Esophagus muscularis mucosa (tissue), 4 donors: ENCODE measurements around the gene LGALS7B. TPM values are rescaled to one million over a fixed set of nuclear protein-coding genes. Genes with fewer than 3 reads are reported as not detected.
"Not testable (repeated sequence)": the region's sequence is repeated elsewhere in the genome, so short reads cannot be mapped to it uniquely, and the experiment has no call there.

ENCODE experiments used
- DNase-seq: peaks from one replicate; pipeline ENCODE4 v3.0.0-alpha.2; 2017; ENCODE audit errors: extremely low spot score
- H3K27ac ChIP-seq, 4 donors: fragments of 200-600 bp; sonication (generic); replicated peaks in 1 of 4; 1 replicate in 3 of 4; 2 replicates in 1 of 4; pipeline ENCODE4 v1.5.1; 2016 to 2019; ENCODE audit warnings: mild to moderate bottlenecking in 1 of 4
- H3K27me3 ChIP-seq, 4 donors: fragments of 200-600 bp; sonication (generic); one replicate each; pipeline versions ENCODE4 v1.5.1 to v1.6.0; 2016 to 2019
- H3K36me3 ChIP-seq, 4 donors: fragments of 200-600 bp; sonication (generic); one replicate each; pipeline ENCODE4 v1.5.1; 2016 to 2019
- H3K4me1 ChIP-seq, 4 donors: fragments of 200-600 bp; sonication (generic); one replicate each; pipeline ENCODE4 v1.5.1; 2016 to 2019
- H3K4me3 ChIP-seq, 4 donors: fragments of 200-600 bp; sonication (generic); 1 replicate in 2 of 4; 2 replicates in 2 of 4; pipeline ENCODE4 v1.5.1; 2016 to 2019; ENCODE audit warnings: mild to moderate bottlenecking in 4 of 4, moderate library complexity in 1 of 4
- H3K9me3 ChIP-seq, 4 donors: fragments of 200-600 bp; sonication (generic); 1 replicate in 3 of 4; 2 replicates in 1 of 4; pipeline ENCODE4 v1.5.1; 2016 to 2019
- EP300 ChIP-seq: sonication (generic); formaldehyde crosslinking; IDR thresholded peaks from one replicate; pipeline ENCODE4 v1.6.1; 2017; ENCODE audit warnings: antibody characterized with exemption
- POLR2A ChIP-seq: fragments of 450-650 bp; IDR thresholded peaks from one replicate; pipeline ENCODE4 v1.6.1; 2017; ENCODE audit warnings: antibody characterized with exemption, moderate library complexity, mild to moderate bottlenecking, low read depth
- POLR2AphosphoS5 ChIP-seq, 2 donors: sonication (generic); formaldehyde crosslinking; IDR thresholded peaks; one replicate each; pipeline ENCODE4 v1.6.1; 2017; ENCODE audit warnings: antibody characterized with exemption in 2 of 2
- WGBS: methylation state at CpG from one replicate; pipeline ENCODE4 v1.1.5; 2018; 5-methylcytosine and 5-hydroxymethylcytosine counted together
- intact Hi-C: fragments of 100-400 bp; cut with DNase I; formaldehyde crosslinking; loops from one replicate; pipeline ENCODE4 v1.15.1; 2023
- total RNA-seq, 4 donors: library from RNA; depleted of rRNA; stranded (reverse); fragments of >200 nt; gene quantifications; one replicate each; pipeline versions ENCODE4 v1.1.0 to v1.2.1, GENCODE V29; 2016
- TF ChIP-seq, protein P1 (sequence below), 3 experiments: fragments of 200-600 bp in 2 of 3; fragments of 450-650 bp in 1 of 3; sonication (generic) in 2 of 3; IDR thresholded peaks; one replicate each; pipeline ENCODE4 v1.5.1; 2017 to 2019; ENCODE audit warnings: antibody characterized with exemption in 3 of 3, mild to moderate bottlenecking in 2 of 3, moderate library complexity in 1 of 3

The LGALS7B gene
- total RNA-seq, 4 donors from 2014 or later = not detected

DNA sequence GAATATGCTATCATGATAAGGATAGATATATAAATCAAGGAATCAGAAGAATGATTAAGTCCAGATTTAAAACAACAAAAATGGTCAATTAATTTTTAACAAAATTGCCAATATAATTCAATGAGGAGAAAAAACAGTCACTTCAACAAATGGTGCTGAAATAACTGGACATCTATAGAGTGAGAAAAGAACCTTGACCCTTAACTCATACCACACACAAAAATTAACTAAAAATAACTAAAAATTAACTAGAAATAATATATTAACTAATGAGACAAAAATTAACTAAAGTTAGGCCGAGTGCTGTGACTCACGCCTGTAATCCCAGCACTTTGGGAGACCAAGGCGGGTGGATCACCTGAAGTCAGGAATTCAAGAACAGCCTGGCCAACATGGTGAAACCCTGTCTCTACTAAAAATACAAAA, 25.2 kb upstream of the LGALS7B start:
- no peaks in the 10 kb centered on the region for H3K27me3 ChIP-seq
- H3K27ac ChIP-seq = no peak overlapping the region
- H3K4me3 ChIP-seq = no peak overlapping the region
- no peaks in the 10 kb centered on the region for H3K9me3 ChIP-seq
- 92% methylated on average over 3 of the region's 3 CpGs for WGBS
- H3K4me1 ChIP-seq = no peaks in the 10 kb centered on the region
- intact Hi-C loops = no loop called here
- TF ChIP-seq EP300 = no peak
- TF ChIP-seq POLR2A = no peak
- no peaks in the 10 kb centered on the region for H3K36me3 ChIP-seq
- no peak for DNase-seq

DNA sequence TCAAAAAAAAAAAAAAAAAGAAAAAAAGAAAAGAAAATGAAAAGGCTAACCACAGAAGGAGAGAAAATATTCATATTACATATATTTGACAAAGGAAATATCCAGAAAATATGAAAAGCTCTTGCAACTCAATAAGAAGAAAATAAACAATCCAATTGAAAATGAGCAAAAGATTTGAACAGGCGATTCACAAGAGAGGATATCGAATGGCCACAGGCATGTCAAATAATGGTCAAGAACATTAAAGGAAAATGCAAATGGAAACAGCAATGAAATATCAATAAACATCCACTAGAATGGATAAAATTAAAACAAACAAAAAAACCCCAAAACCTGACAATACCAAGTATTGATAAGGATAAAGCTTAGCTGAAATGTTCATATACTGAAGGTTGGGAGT, 23.8 kb upstream of the LGALS7B start:
- Histone ChIP-seq H3K27me3 (no peaks in the 10 kb centered on the region), H3K4me1 (peaks cover 8 to 10% (median 8%) of the 10 kb centered on the region in 4 donors), H3K27ac (no peak overlapping the region), H3K4me3 (no peak overlapping the region), H3K36me3 (no peaks in the 10 kb centered on the region), H3K9me3 (no peaks in the 10 kb centered on the region)
- no peak for DNase-seq
- intact Hi-C loops = no loop called here
- TF ChIP-seq POLR2AphosphoS5 (IDR thresholded peaks at IDR 0.05) (no peak), EP300 (no peak), POLR2A (no peak)
- TF ChIP-seq, protein P1, sequence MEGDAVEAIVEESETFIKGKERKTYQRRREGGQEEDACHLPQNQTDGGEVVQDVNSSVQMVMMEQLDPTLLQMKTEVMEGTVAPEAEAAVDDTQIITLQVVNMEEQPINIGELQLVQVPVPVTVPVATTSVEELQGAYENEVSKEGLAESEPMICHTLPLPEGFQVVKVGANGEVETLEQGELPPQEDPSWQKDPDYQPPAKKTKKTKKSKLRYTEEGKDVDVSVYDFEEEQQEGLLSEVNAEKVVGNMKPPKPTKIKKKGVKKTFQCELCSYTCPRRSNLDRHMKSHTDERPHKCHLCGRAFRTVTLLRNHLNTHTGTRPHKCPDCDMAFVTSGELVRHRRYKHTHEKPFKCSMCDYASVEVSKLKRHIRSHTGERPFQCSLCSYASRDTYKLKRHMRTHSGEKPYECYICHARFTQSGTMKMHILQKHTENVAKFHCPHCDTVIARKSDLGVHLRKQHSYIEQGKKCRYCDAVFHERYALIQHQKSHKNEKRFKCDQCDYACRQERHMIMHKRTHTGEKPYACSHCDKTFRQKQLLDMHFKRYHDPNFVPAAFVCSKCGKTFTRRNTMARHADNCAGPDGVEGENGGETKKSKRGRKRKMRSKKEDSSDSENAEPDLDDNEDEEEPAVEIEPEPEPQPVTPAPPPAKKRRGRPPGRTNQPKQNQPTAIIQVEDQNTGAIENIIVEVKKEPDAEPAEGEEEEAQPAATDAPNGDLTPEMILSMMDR (IDR thresholded peaks at IDR 0.05) = no peak
- 95% methylated on average over 2 of the region's 2 CpGs for WGBS

DNA sequence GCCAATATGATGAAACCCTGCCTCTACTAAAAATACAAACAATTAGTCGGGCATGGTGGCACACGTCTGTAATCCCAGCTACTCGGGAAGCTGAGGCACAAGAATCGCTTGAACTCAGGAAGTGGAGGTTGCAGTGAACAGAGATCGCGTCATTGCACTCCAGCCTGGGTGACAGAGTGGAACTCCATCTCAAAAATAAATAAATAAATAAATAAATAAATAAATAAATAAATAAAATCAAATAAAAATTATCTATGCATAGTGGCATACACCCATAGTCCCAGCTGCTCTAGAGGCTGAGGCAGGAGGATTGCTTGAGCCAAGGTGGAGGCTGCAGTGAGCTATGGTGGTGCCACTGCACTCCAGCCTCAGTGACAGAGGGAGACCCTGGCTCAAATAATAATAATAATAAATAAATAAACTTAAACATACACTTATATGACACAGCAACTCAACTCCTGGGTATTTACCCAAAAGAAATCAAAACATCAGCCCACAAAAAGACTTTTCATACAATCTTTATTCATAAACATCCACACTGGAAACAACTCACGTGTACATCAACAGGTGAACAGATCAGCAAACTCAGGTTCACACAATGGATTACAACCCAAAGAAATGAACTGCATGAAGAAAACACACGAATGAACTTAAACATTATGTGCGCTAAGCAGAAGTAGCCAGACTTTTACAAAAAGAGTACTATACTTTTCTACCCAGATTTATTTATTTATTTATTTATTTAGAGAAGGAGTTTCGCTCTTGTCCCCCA, 22.5 kb upstream of the LGALS7B start:
- no peaks in the 10 kb centered on the region for H3K9me3 ChIP-seq
- intact Hi-C loops = no loop called here
- no peak overlapping the region for H3K4me3 ChIP-seq
- WGBS = 87% methylated on average over 10 of the region's 10 CpGs
- H3K27me3 ChIP-seq = no peaks in the 10 kb centered on the region
- H3K36me3 ChIP-seq = no peaks in the 10 kb centered on the region
- peaks cover 8 to 10% (median 9%) of the 10 kb centered on the region in 4 donors for H3K4me1 ChIP-seq
- DNase-seq = no peak
- no peak overlapping the region for H3K27ac ChIP-seq
- no peak for TF ChIP-seq POLR2AphosphoS5 (IDR thresholded peaks at IDR 0.05)
- TF ChIP-seq, protein P1 (IDR thresholded peaks at IDR 0.05) = no peak
- TF ChIP-seq EP300 = no peak
- TF ChIP-seq POLR2A = no peak

DNA sequence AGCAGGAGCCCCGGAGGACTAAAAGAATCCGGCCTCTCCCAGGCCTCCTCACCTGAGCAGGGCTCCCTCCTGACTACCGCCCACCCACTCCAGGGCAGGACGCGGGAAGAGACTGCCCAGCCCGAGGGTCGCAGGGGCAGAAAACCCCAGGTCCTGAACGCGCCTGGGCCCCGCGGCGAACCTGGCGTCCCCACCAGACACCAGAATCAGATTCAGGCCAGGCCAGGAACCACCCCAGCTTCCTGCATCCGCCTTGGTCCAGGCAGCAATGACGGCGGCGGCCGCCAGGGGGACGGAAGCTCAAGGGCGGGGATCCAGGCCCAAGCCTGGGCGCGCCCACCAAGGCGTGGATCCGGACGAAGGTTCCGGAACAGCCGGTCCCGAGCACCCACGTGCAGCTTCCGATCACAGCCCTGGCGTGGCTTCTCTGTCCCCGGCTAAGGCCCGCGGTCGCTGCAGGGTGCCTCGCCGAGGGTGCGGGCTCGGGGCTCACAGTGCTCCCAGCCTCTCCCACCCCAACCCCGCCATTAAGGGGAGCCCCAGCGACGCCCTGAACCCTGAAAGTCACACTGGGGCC, 19.3 kb upstream of the LGALS7B start:
- Histone ChIP-seq H3K9me3 (no peaks in the 10 kb centered on the region), H3K4me3 (peak overlapping the region; percentile 33 to 53 (median 42)), H3K4me1 (peaks cover 8 to 10% (median 9%) of the 10 kb centered on the region in 4 donors), H3K36me3 (no peaks in the 10 kb centered on the region), H3K27ac (peak overlapping the region; percentile 42 to 67 (median 48)), H3K27me3 (no peaks in the 10 kb centered on the region)
- peak; percentile 96 for DNase-seq
- TF ChIP-seq, protein P1 (IDR thresholded peaks at IDR 0.05) = peak; percentile 62 to 89 (median 85)
- no peak for TF ChIP-seq EP300
- TF ChIP-seq POLR2A = no peak
- TF ChIP-seq POLR2AphosphoS5 (IDR thresholded peaks at IDR 0.05) = peak; percentile 76 to 92
- 29% methylated on average over 18 of the region's 42 CpGs for WGBS
- intact Hi-C loops = no loop called here

DNA sequence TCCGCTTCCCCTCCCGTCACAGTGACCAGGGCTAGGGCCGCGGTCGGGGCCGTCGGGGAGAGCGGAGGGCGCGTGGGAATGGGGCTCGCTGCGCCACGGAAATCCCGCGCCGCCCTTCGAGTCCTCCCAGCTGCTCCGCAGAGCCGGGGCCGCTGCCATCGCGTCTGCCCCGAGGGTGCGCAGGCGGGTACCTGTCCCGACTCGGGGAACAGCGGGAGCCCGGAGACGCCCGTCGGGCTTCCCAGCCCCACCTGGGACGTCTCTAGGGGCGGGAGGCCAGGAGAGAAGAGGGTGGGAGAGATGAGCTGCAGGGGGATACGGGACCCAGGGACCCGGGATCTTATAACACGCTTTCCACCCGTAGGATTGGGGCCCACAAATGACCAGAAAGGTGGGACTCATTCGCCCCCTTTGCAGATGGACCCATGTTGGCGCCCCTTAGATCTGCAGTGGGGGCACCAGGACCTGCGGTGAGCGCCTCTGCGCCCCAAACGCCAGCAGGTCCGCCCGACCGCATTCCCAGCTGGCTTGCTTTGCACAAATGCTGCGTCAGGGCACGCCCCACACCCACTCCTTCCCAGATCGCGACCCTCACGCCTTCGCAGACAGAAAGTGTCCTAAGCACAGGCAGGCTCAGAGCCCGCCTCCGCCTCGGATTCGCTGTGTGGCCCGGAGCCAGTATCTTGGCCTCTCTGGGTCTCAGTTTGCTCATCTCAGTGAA, 18.6 kb upstream of the LGALS7B start:
- H3K36me3 ChIP-seq, DNase-seq, H3K27me3 ChIP-seq, H3K4me1 ChIP-seq, H3K9me3 ChIP-seq, intact Hi-C loops: not testable (repeated sequence)
- H3K4me3 ChIP-seq = peak overlapping the region; percentile 33 to 53 (median 42)
- no CpG with 5 or more reads among the region's 58 CpGs for WGBS
- peak overlapping the region in 3 of 4 donors; percentile 45 to 67 (median 52) for H3K27ac ChIP-seq

DNA sequence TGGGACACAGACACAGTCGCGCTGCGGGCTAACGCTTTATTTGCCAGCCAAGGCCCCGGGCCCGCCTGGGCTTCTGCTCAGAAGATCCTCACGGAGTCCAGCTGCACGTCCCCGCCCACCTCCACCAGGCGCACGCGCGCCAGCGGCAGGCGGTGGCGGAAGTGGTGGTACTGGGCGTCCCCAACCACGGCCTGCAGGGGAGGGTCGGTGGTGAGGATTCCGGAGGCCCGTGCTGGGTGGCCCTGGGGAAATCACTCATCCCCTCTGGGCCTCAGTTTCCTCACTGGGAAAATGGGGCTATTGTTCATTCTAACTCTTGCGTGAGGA, 18.1 kb upstream of the LGALS7B start:
- H3K4me3 ChIP-seq = peak overlapping the region in 1 of 4 donors; percentile 40
- H3K4me1 ChIP-seq, H3K27me3 ChIP-seq, H3K9me3 ChIP-seq, H3K27ac ChIP-seq, H3K36me3 ChIP-seq, intact Hi-C loops, DNase-seq: not testable (repeated sequence)
- 33% methylated on average over 1 of the region's 22 CpGs for WGBS

DNA sequence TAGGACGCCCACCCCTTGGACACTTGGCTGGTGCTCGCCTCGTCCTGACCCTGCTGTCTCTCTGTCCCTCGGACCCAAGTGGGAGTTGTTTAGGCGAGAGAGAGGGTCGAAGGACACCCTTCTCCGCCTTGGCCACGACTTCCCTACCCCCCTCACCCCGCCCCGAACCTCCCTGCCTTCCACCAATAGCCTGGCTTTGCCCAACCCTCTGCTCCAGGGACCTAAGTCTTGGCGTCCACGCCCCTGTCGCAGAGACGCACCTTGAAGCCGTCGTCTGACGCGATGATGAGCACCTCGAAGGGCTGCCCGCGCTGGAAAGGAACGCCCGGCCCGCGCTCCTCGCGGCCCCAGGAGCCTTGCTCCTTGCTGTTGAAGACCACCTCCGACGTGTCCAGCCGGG, 17.4 kb upstream of the LGALS7B start:
- H3K4me3 ChIP-seq, H3K9me3 ChIP-seq, H3K27me3 ChIP-seq, H3K36me3 ChIP-seq, intact Hi-C loops, H3K4me1 ChIP-seq, H3K27ac ChIP-seq, DNase-seq: not testable (repeated sequence)
- WGBS = no CpG with 5 or more reads among the region's 30 CpGs
